ENCODE data around the gene MED20.

GRCh38 chr6:41917528-41917927 lies 3.4 kb downstream of the MED20 start:
- TF ChIP-seq, protein P1, sequence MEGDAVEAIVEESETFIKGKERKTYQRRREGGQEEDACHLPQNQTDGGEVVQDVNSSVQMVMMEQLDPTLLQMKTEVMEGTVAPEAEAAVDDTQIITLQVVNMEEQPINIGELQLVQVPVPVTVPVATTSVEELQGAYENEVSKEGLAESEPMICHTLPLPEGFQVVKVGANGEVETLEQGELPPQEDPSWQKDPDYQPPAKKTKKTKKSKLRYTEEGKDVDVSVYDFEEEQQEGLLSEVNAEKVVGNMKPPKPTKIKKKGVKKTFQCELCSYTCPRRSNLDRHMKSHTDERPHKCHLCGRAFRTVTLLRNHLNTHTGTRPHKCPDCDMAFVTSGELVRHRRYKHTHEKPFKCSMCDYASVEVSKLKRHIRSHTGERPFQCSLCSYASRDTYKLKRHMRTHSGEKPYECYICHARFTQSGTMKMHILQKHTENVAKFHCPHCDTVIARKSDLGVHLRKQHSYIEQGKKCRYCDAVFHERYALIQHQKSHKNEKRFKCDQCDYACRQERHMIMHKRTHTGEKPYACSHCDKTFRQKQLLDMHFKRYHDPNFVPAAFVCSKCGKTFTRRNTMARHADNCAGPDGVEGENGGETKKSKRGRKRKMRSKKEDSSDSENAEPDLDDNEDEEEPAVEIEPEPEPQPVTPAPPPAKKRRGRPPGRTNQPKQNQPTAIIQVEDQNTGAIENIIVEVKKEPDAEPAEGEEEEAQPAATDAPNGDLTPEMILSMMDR (IDR thresholded peaks at IDR 0.05) = no peak
- TF ChIP-seq POLR2AphosphoS5 (IDR thresholded peaks at IDR 0.05) (no peak), POLR2A (IDR thresholded peaks at IDR 0.05) (no peak), EP300 (IDR thresholded peaks at IDR 0.05) (no peak)

Data from gastroesophageal sphincter (tissue), 3 donors.